Measurements from ENCODE around the gene TF. TPM values are rescaled to one million over a fixed set of nuclear protein-coding genes. Genes with fewer than 3 reads are reported as not detected.

The TF gene
- total RNA-seq, 1 donor from 2014 or later = 2.8 TPM

GRCh38 chr3:133757701-133758567 lies 11.7 kb downstream of the TF start:
- DNase-seq = no peak
- ATAC-seq = no peak
- no peaks in the 10 kb centered on the region for H3K27me3 ChIP-seq (ENCODE audit: low read depth)
- H3K27ac ChIP-seq = no peak overlapping the region
- intact Hi-C loops (cut with DNase I) = no loop called here
- no peaks in the 10 kb centered on the region for H3K36me3 ChIP-seq
- no peaks in the 10 kb centered on the region for H3K9me3 ChIP-seq
- H3K4me1 ChIP-seq = no peaks in the 10 kb centered on the region
- TF ChIP-seq CTCF (IDR thresholded peaks at IDR 0.05) = no peak
- no peak overlapping the region for H3K4me3 ChIP-seq

GRCh38 chr3:133758568-133758928 lies 12.4 kb downstream of the TF start:
- intact Hi-C loops (cut with DNase I) = no loop called here
- DNase-seq = no peak

GRCh38 chr3:133758964-133759739 lies 13.0 kb downstream of the TF start:
- ATAC-seq = no peak
- intact Hi-C loops (cut with DNase I) = no loop called here
- DNase-seq = no peak
- H3K36me3 ChIP-seq = no peaks in the 10 kb centered on the region
- no peaks in the 10 kb centered on the region for H3K27me3 ChIP-seq (ENCODE audit: low read depth)
- no peaks in the 10 kb centered on the region for H3K9me3 ChIP-seq
- H3K4me3 ChIP-seq = no peak overlapping the region
- H3K27ac ChIP-seq = no peak overlapping the region
- TF ChIP-seq CTCF (IDR thresholded peaks at IDR 0.05) = no peak
- no peaks in the 10 kb centered on the region for H3K4me1 ChIP-seq

More at GRCh38 chr3:133758568-133758928, 12.4 kb downstream of the TF start:
- H3K36me3 ChIP-seq = no peaks in the 10 kb centered on the region
- no peak for ATAC-seq
- H3K27ac ChIP-seq = no peak overlapping the region
- H3K4me3 ChIP-seq = no peak overlapping the region
- no peaks in the 10 kb centered on the region for H3K27me3 ChIP-seq (ENCODE audit: low read depth)
- H3K9me3 ChIP-seq = no peaks in the 10 kb centered on the region
- TF ChIP-seq CTCF (IDR thresholded peaks at IDR 0.05) = no peak
- H3K4me1 ChIP-seq = no peaks in the 10 kb centered on the region

- intact Hi-C loops (cut with DNase I) = no loop called here
- H3K4me3 ChIP-seq = no peak overlapping the region
- H3K4me1 ChIP-seq = no peaks in the 10 kb centered on the region
- ATAC-seq (no peak), DNase-seq (no peak)
- no peak for TF ChIP-seq CTCF (IDR thresholded peaks at IDR 0.05)
- no peaks in the 10 kb centered on the region for H3K9me3 ChIP-seq
- H3K27me3 ChIP-seq (ENCODE audit: low read depth) = no peaks in the 10 kb centered on the region
- no peaks in the 10 kb centered on the region for H3K36me3 ChIP-seq
- H3K27ac ChIP-seq = no peak overlapping the region
Measured at GRCh38 chr3:133759740-133760305, 13.6 kb downstream of the TF start.

- no peak overlapping the region for H3K4me3 ChIP-seq
- no peaks in the 10 kb centered on the region for H3K9me3 ChIP-seq
- TF ChIP-seq CTCF (IDR thresholded peaks at IDR 0.05) = no peak
- ATAC-seq (no peak), DNase-seq (no peak)
- no peak overlapping the region for H3K27ac ChIP-seq
- no peaks in the 10 kb centered on the region for H3K36me3 ChIP-seq
- intact Hi-C loops (cut with DNase I) = no loop called here
- no peaks in the 10 kb centered on the region for H3K27me3 ChIP-seq (ENCODE audit: low read depth)
- H3K4me1 ChIP-seq = no peaks in the 10 kb centered on the region
Measured at GRCh38 chr3:133760916-133761315, 14.7 kb downstream of the TF start.

Data from lower lobe of right lung (tissue), 2 donors.